C4-2B (cell line): ENCODE measurements around the gene CLHC1.

ENCODE experiments used
- ZFX ChIP-seq: fragments of 450-650 bp; IDR thresholded peaks from 2 replicates; pipeline ENCODE4 v1.6.1; 2017
- TF ChIP-seq, protein P1 (sequence below): fragments of 450-650 bp; conservative IDR thresholded peaks from 2 replicates; pipeline ENCODE4 v1.5.1; 2017; ENCODE audit warnings: mild to moderate bottlenecking

DNA sequence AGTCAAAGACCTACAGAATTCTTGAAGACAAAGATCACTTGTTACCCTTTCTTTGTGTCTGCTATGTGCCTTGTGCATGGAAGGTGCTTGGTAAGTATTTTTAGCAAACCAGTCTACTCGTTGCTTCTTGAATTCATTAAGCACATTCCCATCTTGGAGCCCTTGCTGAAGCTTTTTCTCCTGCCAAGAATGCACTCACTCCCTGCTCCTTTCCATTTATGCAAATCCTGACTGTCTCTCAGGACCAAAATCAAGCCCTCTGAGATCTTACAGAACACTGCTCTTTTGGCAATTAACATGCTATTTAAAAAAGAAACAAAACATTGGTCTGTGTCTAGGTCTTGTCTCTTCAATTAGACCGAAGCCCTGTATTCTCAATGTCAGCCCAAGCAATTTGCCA lies 75.8 kb downstream of the CLHC1 start:
- TF ChIP-seq, protein P1, sequence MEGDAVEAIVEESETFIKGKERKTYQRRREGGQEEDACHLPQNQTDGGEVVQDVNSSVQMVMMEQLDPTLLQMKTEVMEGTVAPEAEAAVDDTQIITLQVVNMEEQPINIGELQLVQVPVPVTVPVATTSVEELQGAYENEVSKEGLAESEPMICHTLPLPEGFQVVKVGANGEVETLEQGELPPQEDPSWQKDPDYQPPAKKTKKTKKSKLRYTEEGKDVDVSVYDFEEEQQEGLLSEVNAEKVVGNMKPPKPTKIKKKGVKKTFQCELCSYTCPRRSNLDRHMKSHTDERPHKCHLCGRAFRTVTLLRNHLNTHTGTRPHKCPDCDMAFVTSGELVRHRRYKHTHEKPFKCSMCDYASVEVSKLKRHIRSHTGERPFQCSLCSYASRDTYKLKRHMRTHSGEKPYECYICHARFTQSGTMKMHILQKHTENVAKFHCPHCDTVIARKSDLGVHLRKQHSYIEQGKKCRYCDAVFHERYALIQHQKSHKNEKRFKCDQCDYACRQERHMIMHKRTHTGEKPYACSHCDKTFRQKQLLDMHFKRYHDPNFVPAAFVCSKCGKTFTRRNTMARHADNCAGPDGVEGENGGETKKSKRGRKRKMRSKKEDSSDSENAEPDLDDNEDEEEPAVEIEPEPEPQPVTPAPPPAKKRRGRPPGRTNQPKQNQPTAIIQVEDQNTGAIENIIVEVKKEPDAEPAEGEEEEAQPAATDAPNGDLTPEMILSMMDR, result no peak
- TF ChIP-seq ZFX, result no peak
